H1 (cell line): Measurements from ENCODE around the gene SOX8.

Experiments used
- ATF2 ChIP-seq: IDR thresholded peaks from 2 replicates; pipeline ENCODE4 v1.6.1; 2012; ENCODE audit warnings: low read length, inconsistent platforms
- CEBPB ChIP-seq: IDR thresholded peaks from 2 replicates; pipeline ENCODE4 v1.6.1; 2012; ENCODE audit warnings: low read depth, low read length
- CTCF ChIP-seq, 3 experiments: IDR thresholded peaks; 1 replicate in 2 of 3; 2 replicates in 1 of 3; pipeline versions ENCODE4 v1.5.1 to v1.6.1; 2011; ENCODE audit warnings: low read length in 3 of 3, mild to moderate bottlenecking in 3 of 3, inconsistent platforms in 2 of 3, low read depth in 1 of 3, moderate library complexity in 1 of 3; ENCODE audit not compliant: insufficient read depth in 1 of 3; ENCODE audit errors: control extremely low read depth in 1 of 3
- FOSL1 ChIP-seq: IDR thresholded peaks from 2 replicates; pipeline ENCODE4 v1.6.1; 2011; ENCODE audit warnings: mild to moderate bottlenecking, low read depth, low read length, moderate library complexity; ENCODE audit not compliant: insufficient read depth
- POLR2A ChIP-seq, 2 experiments: IDR thresholded peaks; 1 replicate in 1 of 2; 2 replicates in 1 of 2; pipeline ENCODE4 v1.6.1; 2011; ENCODE audit warnings: low read depth in 2 of 2, low read length in 2 of 2, mild to moderate bottlenecking in 2 of 2; ENCODE audit errors: control extremely low read depth in 1 of 2
- USF2 ChIP-seq: IDR thresholded peaks from 2 replicates; pipeline ENCODE4 v1.6.1; 2011; ENCODE audit warnings: low read length, improper control_type of control experiment
- YY1 ChIP-seq: IDR thresholded peaks from 2 replicates; pipeline ENCODE4 v1.6.1; 2011; ENCODE audit warnings: low read depth, mild to moderate bottlenecking, low read length

GRCh38 chr16:1034230-1035065, 52.9 kb downstream of the SOX8 start:
- TF ChIP-seq POLR2A (IDR thresholded peaks at IDR 0.05; ENCODE audit: control extremely low read depth in 1 of 2, low read depth in 2 of 2, low read length in 2 of 2): no peak
- no peak for TF ChIP-seq FOSL1
- no peak for TF ChIP-seq YY1
- no peak for TF ChIP-seq CEBPB
- no peak for TF ChIP-seq CTCF (IDR thresholded peaks at IDR 0.05; ENCODE audit: control extremely low read depth in 1 of 3, insufficient read depth in 1 of 3, low read depth in 1 of 3, low read length in 3 of 3)
- no peak for TF ChIP-seq ATF2
- TF ChIP-seq USF2: no peak
